EH (cell line): ENCODE data around the gene HBP1.
"Not testable (repeated sequence)": the region's sequence is repeated elsewhere in the genome, so short reads cannot be mapped to it uniquely, and the experiment has no call there.

ENCODE experiments used
- DNase-seq: peaks from one replicate; pipeline ENCODE4 v3.0.0-alpha.2; 2015; ENCODE audit warnings: low read depth

HBP1 gene, protein sequence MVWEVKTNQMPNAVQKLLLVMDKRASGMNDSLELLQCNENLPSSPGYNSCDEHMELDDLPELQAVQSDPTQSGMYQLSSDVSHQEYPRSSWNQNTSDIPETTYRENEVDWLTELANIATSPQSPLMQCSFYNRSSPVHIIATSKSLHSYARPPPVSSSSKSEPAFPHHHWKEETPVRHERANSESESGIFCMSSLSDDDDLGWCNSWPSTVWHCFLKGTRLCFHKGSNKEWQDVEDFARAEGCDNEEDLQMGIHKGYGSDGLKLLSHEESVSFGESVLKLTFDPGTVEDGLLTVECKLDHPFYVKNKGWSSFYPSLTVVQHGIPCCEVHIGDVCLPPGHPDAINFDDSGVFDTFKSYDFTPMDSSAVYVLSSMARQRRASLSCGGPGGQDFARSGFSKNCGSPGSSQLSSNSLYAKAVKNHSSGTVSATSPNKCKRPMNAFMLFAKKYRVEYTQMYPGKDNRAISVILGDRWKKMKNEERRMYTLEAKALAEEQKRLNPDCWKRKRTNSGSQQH

DNA sequence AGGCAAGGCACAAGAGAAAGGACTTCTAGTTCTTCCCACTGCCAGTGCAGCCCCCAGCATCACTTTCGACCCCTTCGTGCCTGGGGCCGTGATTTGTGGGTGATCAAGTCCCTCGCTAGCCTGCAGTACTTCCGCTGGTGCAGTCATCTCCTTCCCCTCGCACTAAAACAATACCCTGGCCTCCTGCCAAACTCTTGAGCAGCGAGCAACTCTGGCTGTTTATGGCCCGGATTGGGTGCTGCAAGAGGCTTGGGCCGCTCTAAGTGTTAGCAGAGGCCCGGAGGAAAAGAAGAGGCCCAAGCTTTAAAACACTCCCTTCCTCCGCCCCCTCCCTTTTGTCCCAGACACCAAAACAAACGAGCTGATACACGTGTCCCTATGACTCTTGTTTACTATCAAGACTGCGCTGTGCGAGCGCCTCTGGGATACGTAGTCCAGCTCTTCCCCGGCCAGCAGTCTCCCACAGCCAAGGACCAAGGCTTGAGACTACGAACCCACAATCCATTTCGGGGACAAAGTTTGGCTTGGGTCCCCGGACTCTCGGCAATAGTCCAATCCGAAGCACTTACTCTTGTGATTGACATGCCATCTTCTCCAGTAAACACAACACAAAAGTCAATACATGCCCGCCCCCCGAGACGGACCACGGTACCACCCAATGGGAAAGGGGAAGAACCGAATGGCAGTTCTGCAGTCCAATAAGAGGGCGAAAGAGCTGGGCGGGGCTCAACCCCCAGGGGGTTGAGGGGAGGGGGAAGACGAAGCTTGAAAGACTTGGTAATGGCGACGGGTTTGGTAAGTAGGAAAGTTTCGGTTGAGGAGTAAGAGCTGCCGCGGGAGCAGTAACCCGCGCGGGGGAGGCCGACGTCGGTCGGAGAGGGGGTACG lies at the start of gene HBP1:
HBP1 (plus strand) TSS at position 771 of the 887 bp plus-strand sequence. CDS start 10,891 bp downstream, outside the sequence.
- DNase-seq: peak; percentile 100

- no peak for DNase-seq
Measured at GRCh38 chr7:107119376-107120105, 49.3 kb upstream of the HBP1 start.

DNA sequence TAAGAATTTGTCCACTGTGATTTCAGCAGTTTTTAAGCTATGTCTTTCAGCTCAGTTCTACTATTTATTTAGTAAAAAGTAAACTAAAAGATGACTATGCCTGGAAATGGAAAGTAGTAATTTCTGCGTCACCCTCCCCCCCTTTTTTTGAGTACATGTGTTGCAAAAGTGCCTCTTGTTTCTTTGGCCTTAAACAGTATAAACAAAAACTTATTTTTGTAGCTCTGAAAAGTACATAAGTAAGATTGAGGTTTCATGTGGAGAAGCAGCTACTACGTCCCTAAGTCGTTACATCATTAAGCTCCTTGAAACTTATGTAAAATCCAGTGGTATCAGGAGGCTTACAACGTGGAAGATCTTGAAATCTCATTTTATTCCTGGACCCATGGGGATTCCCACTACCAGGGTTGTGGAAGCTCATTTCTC lies 46.3 kb upstream of the HBP1 start:
- DNase-seq: peak; percentile 27

GRCh38 chr7:107123392-107123791 lies 45.4 kb upstream of the HBP1 start:
- DNase-seq: no peak

DNA sequence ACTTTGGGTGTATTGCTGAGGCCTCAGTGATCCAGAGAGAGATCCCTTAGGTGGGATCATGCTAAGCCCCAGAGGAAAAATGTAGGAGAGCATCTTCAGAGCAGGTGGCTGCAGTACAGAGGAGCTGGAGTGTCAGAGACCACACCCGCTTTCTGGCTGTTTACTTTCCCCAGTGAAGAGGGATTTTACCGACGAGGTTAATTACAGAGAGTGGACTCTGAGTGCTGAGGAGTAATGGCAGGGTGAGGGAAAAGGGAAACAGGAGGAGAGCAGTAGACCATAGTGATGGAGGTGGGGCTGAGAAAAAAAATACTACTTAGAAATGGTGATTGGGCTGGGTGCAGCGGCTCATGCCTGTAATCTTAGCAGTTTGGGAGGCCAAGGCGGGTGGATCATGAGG lies 43.3 kb upstream of the HBP1 start:
- DNase-seq: no peak

- DNase-seq: no peak
Measured at GRCh38 chr7:107128217-107128616, 40.6 kb upstream of the HBP1 start.

- DNase-seq: no peak
Measured at GRCh38 chr7:107128748-107129147, 40.1 kb upstream of the HBP1 start.

GRCh38 chr7:107130487-107131220 lies 38.1 kb upstream of the HBP1 start:
- DNase-seq: peak; percentile 14

DNA sequence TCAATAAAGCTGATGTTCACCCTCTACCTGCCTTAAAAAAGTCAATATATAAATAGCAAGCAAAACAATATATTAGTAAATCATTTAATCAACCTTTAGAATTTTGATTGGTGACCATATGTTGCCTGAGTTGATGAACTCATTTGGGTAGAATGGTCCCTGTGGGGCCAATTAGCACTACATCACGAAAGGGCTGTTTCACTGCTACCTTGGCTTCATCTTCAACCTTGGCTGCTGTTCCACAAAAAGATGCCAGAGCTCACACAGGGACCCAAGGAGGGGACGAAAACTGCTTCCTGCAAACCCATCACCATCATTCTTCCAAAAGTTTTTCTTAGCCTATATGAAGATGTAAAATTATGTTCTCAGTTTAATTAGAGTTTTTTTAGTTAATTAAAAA lies 35.4 kb upstream of the HBP1 start:
- DNase-seq: no peak

GRCh38 chr7:107138696-107139420 lies 29.9 kb upstream of the HBP1 start:
- peak; percentile 55 for DNase-seq

- not testable (repeated sequence) for DNase-seq
Measured at GRCh38 chr7:107143875-107144274, 24.9 kb upstream of the HBP1 start.

- DNase-seq: no peak
Measured at GRCh38 chr7:107145067-107145838, 23.6 kb upstream of the HBP1 start.

DNA sequence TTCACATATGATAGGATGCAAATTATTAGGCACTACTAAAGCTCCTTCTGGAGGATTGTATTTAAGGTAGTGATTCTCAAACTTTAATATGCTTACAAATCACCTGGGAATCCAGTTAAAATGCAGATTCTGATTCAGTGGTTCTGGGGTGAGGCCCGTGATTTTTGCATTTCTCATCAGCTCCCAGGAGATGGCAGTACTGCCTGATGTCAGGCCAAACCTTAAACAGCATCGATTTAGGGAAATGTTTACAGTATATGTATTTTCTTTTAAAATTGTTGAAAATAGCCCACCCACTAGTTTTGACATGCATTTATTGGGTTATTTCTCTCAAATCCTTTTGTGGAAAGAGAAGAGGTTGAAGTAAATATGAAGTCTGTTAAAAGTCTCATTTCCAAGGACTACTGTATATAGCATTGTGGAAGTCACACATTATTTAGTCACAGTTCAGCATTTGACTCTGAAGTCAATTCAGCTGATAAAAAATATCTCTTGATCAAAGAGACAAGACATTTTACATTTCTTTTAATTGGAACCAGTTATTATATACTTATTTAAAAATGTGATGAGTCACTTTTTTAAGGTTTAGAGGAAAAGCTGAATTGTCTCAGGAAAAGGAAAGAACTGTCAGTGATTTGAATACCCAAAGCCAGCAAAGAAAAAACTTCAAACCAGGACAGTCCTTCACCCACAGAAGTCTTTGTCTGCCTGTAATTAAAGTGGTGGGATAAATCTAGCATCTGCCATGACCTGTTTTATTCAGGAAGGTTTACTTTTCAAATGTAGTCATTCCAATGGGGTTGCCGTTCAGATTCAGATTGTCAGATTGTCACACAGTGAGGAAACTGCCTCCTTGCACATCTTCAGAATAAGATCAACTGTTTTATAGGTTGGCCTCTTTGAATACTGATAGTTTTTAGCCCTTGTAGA lies 21.1 kb upstream of the HBP1 start:
- DNase-seq: peak; percentile 50

GRCh38 chr7:107148721-107149120 lies 20.1 kb upstream of the HBP1 start:
- DNase-seq: no peak

DNA sequence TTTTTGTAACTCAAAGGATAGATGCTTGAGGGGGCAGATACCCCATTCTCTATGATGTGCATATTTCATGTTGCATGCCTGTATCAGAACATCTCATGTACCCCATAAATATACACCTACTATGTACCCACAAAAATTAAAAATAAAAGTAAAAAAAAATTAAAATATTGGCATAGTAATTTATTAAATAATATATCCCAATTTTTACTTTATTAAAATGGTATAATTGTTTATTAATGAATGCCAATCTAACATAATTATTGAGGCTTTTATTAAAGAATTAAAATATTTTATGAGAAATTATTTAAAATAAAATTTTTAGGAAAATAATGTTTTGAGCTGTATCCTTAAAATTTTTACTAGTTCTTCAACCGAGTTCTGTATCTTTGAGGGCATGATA lies 18.9 kb upstream of the HBP1 start:
- DNase-seq: no peak

DNA sequence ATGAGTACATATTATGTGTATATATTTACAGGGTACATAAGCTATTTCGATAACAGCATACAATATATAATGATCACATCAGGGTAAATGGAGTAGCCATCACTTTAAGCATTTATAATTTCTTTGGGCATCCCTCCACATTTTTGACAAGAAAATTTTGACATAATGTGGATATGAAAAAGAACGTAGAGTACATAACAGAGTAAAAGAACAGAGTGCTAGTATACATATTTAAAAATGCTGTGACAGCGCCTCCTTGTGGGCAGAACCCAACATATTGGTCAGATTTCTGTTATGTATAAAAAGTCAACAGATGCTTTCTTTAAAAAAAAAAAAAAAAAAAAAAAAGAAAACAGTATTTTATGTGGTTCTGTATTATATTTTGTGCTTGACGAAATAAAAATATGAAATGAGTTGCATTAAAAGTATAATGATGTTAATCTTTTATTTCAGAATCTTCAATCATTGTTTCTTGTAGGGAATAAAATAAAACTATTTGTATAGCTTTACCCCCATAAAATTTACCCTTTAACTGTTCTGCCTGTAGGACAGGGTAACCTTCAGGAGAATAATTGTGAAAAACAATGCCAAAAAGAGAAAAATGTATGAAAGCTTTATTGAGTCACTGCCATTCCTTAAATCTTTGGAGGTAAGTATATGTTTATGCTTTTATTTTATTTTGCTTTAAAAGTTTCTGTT lies 18.3 kb upstream of the HBP1 start:
- peak; percentile 73 for DNase-seq

DNA sequence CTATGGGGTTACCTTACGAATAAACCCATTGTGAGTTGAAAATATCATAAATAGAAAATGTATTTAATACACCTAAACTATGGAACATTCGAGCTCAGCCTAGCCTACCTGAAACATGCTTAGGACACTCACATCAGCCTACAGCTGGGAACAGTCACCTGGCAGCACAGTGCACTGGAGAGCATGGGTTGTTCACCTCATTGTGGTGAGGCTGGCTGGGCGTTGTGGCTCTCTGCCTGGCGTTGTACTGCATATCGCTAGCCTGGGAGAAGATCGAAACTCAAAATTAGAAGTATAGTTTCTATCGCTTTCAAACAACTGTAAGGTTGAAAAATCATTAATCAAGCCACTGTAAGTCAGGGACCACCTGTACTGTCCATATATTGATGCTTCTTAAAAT lies 17.3 kb upstream of the HBP1 start:
- no peak for DNase-seq

GRCh38 chr7:107152011-107152410 lies 16.8 kb upstream of the HBP1 start:
- DNase-seq: peak; percentile 73
